Measurements from ENCODE around the gene COX5A. TPM values are rescaled to one million over a fixed set of nuclear protein-coding genes. Genes with fewer than 3 reads are reported as not detected.
"Not testable (repeated sequence)": the region's sequence is repeated elsewhere in the genome, so short reads cannot be mapped to it uniquely, and the experiment has no call there.

Gene COX5A
- total and polyA plus RNA-seq, 2 donors (not counting 1 experiment from before 2014, with no cell fraction given), result 53.3 to 77.3 TPM

GRCh38 chr15:74887537-74888193 lies 50.2 kb downstream of the COX5A start:
- H3K9me3 ChIP-seq (ENCODE audit: control extremely low read depth in 1 of 3, control insufficient read depth in 2 of 3, insufficient read depth in 1 of 3, low read length in 2 of 3); H3K4me3 Mint-ChIP-seq; H3K4me3 ChIP-seq (ENCODE audit: control extremely low read depth in 1 of 5, extremely low read depth in 1 of 5, insufficient read depth in 1 of 5, low read depth in 2 of 5, low read length in 4 of 5); H3K27ac ChIP-seq (ENCODE audit: low read length in 2 of 2); H2AFZ ChIP-seq (ENCODE audit: insufficient read depth, low read depth, low read length, poor library complexity, severe bottlenecking); DNase-seq; H4K20me1 ChIP-seq (ENCODE audit: control insufficient read depth, insufficient read depth, low read length, poor library complexity, severe bottlenecking); H3K27me3 Mint-ChIP-seq; H3K27me3 ChIP-seq (replicated peaks in 1 of 4; ENCODE audit: control extremely low read depth in 1 of 4, control insufficient read depth in 3 of 4, insufficient read depth in 4 of 4, low read length in 3 of 4); H3K36me3 ChIP-seq (replicated peaks in 1 of 2; ENCODE audit: control extremely low read depth in 1 of 2, control insufficient read depth in 1 of 2, extremely low read depth in 1 of 2, insufficient read depth in 2 of 2, low read length in 1 of 2); H3K4me2 ChIP-seq (replicated peaks; ENCODE audit: low read depth, low read length, poor library complexity, severe bottlenecking); intact Hi-C loops (cut with micrococcal nuclease); H3K9me3 Mint-ChIP-seq (ENCODE audit: insufficient read depth); POLR2A ChIA-PET; ATAC-seq (ENCODE audit: low read depth); H3K27ac Mint-ChIP-seq; H3K9ac ChIP-seq (ENCODE audit: low read length): not testable (repeated sequence)
- H3K4me1 ChIP-seq (ENCODE audit: control insufficient read depth in 2 of 2, insufficient read depth in 2 of 2, low read length in 2 of 2), result peaks cover 15 to 32% of the 10 kb centered on the region in 2 donors
- CTCF ChIA-PET, result interaction anchor here (1.0 kb wide), 1 partner anchor 253 kb away, joined by 3 read pairs; no protein-coding TSS in a partner anchor
- peaks cover 16% of the 10 kb centered on the region for H3K79me2 ChIP-seq (ENCODE audit: control insufficient read depth, insufficient read depth, low read length)
- peaks cover 29% of the 10 kb centered on the region for H3K4me1 Mint-ChIP-seq
- no CpG with 5 or more reads among the region's 10 CpGs for WGBS (ENCODE audit: insufficient coverage)

GRCh38 chr15:74885461-74885860 lies 52.4 kb downstream of the COX5A start:
- H3K4me2 ChIP-seq (replicated peaks; ENCODE audit: low read depth, low read length, poor library complexity, severe bottlenecking), result no peak overlapping the region
- H3K27ac ChIP-seq (ENCODE audit: low read length in 2 of 2), result no peak overlapping the region
- intact Hi-C loops (cut with micrococcal nuclease), result no loop called here
- H3K27me3 ChIP-seq (replicated peaks in 1 of 4; ENCODE audit: control extremely low read depth in 1 of 4, control insufficient read depth in 3 of 4, insufficient read depth in 4 of 4, low read length in 3 of 4), result no peaks in the 10 kb centered on the region
- Mint-ChIP-seq H3K4me1 (peaks cover 18% of the 10 kb centered on the region), H3K27me3 (no peaks in the 10 kb centered on the region), H3K9me3 (ENCODE audit: insufficient read depth) (no peaks in the 10 kb centered on the region), H3K27ac (no peak overlapping the region), H3K4me3 (no peak overlapping the region)
- peaks cover 13% of the 10 kb centered on the region for H3K79me2 ChIP-seq (ENCODE audit: control insufficient read depth, insufficient read depth, low read length)
- no peak overlapping the region for H3K9ac ChIP-seq (ENCODE audit: low read length)
- DNase-seq (no peak), ATAC-seq (ENCODE audit: low read depth) (no peak)
- H3K36me3 ChIP-seq (replicated peaks in 1 of 2; ENCODE audit: control extremely low read depth in 1 of 2, control insufficient read depth in 1 of 2, extremely low read depth in 1 of 2, insufficient read depth in 2 of 2, low read length in 1 of 2), result no peaks in the 10 kb centered on the region
- 89% methylated on average over 3 of the region's 5 CpGs for WGBS (ENCODE audit: insufficient coverage)
- TF ChIP-seq CTCF (IDR thresholded peaks at IDR 0.05) (no peak), EZH2 (IDR thresholded peaks at IDR 0.05; ENCODE audit: borderline replicate concordance, insufficient read depth, low read depth, low read length, poor library complexity, severe bottlenecking) (no peak)
- peaks cover 0 to 9% (median 3%) of the 10 kb centered on the region in 3 donors for H3K9me3 ChIP-seq (ENCODE audit: control extremely low read depth in 1 of 3, control insufficient read depth in 2 of 3, insufficient read depth in 1 of 3, low read length in 2 of 3)
- POLR2A ChIA-PET, result no interaction called here
- no peak overlapping the region for H2AFZ ChIP-seq (ENCODE audit: insufficient read depth, low read depth, low read length, poor library complexity, severe bottlenecking)
- H3K4me1 ChIP-seq (ENCODE audit: control insufficient read depth in 2 of 2, insufficient read depth in 2 of 2, low read length in 2 of 2), result peaks cover 12 to 25% of the 10 kb centered on the region in 2 donors
- no peaks in the 10 kb centered on the region for H4K20me1 ChIP-seq (ENCODE audit: control insufficient read depth, insufficient read depth, low read length, poor library complexity, severe bottlenecking)
- H3K4me3 ChIP-seq (ENCODE audit: control extremely low read depth in 1 of 5, extremely low read depth in 1 of 5, insufficient read depth in 1 of 5, low read depth in 2 of 5, low read length in 4 of 5), result no peak overlapping the region
- CTCF ChIA-PET, result interaction anchor here (1.8 kb wide), 1 partner anchor 16 kb away, joined by 10 read pairs; no protein-coding TSS in a partner anchor
